NCI-H2171 treated with DMSO at 0.1 percent for 48 hours (cell line): Measurements from ENCODE around the gene CLEC16A.

Source experiments
- DNase-seq: peaks from one replicate; lab custom pipeline; 2025; lab: John Stamatoyannopoulos, UW

Gene CLEC16A

DNA sequence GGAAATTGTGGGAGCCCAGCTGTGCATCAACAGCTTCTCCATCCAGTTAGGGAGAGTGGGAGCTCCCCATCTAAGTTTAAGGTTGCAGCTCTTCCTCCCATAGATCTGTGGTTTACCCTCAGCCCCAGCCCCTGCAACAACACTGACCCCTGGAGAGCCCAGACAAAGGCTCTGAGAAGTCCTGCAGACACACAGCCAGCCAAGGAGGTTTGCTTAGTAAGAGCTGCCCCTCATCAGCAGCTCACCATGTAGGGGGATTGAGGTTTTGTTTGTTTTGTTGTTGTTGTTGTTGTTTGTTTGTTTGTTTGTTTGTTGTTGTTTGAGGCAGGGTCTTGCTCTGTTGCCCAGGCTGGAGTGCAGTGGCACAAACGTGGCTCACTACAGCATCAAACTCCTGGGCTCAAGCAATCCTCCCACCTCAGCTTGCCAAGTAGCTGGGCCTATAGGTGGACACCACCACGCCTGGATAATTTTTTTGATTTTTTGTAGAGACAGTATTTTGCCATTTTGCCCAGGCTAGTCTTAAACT is 138.6 kb downstream of the CLEC16A start:
- no peak for DNase-seq

DNA sequence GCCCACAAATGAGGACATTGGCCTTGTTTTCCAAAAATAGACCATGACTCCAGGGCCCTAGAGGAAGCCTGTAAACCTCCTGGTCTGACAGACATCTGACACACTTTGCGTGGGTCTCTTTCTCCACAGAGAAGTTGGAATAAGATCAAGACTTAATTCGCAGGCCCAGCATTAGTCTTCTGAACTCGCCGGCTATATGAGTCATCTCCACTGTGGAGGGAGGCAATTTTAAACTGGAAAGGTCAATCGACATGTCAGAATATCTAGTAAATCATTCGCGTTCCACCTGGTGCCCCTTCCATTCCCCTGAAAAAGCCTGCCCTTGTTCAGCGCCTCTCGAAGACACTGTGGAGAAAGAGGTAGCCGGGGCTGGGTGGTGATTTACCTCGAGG is 140.1 kb downstream of the CLEC16A start:
- no peak for DNase-seq

DNA sequence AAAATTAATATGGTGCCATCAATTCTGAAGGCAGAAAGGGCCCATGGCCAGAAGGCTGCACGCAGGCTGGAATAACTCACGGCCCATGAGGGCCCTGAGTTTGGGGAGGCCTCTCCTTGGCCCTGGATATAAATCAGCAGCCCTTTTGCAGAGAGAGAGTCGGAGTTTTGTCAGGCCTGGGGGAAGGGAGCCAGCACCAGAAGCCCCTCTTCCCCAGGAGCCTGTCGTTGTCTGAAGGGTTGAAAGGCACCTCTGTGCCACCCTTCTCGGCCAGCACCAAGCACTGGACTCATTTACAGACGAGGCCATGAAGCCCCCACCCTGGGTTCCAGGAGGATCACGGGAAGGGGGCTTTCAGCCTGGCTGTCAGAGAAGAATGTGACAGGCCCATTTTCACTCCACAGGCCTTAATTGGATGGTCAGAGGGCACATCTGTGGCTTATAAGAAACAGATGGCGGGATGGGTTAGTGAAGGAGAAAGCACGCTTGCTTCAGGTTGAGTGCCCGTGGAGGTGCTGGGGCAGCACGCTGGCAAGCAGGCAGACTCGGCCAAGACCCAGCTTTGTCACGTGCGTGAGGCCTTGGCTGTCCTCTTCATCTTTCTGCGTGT is 140.6 kb downstream of the CLEC16A start:
- peak; percentile 44 for DNase-seq

DNA sequence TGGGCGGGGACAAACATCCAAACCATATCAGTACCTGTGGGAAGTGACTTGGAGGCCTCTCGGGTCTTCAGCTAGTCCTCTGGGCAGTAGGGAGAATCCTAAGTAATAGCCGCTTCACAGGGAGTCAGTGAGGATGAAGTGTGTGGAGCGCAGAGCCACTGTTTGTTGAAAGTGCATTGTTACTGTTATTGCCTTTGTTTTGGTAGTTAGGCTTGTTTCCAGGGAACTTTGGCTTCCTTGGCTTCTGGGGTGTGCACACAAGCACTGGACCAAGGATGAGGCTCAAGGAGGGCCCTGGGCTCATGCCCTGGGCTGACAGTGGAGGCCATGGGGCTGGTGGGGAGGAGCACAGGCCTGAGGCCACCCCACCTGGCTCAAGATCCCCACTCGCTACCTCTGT is 141.6 kb downstream of the CLEC16A start:
- no peak for DNase-seq

DNA sequence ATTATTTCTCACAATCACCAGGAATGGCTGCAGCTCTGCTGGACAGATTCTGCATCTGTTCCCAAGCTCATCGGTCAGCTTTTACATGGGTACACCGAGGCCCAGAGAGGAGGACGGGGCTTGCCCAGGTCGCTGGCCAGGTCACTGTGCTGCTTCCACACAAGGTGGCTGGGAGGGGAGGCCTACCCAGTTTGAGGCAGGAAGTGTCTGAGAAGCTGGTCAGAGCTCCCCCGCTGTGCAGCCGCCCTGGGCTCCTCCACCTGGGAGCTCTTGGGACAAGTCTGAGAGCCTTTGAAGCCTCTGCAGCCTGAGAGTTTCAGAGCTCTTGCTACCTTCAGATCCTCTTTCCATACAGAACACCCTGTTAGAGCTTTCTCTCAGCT is 143.3 kb downstream of the CLEC16A start:
- no peak for DNase-seq

DNA sequence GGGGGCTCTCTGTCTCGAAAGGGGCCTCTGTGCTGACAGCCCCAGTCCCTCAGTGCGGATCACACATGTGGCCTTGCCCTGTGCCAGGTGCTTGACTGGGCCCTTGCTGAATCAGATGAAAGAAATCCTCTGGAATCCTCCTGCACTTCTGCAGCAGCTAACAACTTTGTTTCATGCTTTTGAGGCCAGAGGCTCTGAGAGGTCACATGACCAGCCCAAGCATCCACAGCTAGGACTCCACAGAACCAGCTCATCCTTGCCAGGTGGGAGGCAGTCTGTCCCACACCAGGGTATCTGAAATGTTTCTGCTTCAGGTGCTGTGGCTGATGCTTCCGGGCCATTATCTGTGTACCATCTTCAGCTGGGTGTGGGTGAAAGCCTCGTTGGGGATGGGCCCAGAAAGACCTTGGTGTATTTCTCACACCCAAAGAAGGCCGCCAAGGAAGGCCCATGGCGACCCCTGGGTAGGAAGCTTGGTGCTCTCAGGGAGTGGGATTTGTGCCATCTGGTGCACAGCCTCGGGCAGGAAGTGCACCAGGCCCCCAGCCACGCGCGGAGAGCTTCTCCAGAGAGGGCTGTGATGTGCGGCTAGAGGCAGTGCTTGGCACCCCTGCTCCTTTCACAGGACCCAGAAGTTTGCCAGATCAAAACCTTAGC is 143.8 kb downstream of the CLEC16A start:
- peak; percentile 26 for DNase-seq

DNA sequence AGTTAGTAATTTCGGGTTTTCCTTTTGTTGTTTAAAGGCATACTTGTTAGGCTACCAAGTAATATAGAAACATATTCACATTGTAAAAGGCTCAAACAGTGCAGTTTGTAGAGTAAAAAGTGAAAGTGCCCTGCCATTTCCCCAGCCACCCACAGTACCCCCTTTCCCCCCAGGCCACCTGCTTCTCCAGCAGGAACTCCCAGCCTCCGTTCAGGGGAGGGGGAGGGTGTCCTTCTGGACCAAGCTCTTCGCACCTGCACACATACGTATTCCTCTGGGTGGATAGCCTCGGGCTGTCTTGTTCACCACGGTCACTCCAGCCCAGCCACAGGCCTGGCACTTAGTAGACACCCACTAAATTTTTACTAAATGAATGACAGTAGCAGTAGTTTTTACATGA is 144.5 kb downstream of the CLEC16A start:
- no peak for DNase-seq

DNA sequence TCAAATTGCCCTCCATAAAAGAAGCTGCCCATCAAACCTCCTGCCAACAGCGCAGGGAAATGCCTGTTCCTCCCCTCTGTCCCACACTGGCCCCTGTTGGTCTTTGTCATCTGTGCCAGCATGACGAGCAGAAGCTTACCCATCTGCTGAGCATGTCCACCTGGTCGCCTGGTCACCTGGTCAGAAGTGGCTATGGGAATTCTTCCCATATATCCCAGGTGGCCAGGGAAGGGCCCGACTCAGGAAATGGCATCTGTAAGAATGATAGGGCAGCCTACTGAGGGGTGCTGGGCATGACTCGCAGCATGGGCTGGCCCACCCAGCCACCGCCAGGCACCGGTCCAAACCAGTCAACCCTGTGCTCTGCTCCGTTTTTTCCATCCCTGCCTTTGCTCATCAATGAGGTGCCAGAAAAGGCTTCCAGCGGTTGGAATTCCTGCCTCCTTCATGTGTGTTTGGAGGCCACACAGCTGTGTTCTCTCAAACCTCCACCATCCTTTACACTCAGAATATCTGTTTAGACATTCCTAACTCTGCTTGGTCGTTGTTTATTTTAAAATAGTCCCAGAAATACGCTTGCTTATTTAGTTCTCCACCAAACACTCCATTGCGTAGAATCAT is 145.2 kb downstream of the CLEC16A start:
- DNase-seq, result no peak

DNA sequence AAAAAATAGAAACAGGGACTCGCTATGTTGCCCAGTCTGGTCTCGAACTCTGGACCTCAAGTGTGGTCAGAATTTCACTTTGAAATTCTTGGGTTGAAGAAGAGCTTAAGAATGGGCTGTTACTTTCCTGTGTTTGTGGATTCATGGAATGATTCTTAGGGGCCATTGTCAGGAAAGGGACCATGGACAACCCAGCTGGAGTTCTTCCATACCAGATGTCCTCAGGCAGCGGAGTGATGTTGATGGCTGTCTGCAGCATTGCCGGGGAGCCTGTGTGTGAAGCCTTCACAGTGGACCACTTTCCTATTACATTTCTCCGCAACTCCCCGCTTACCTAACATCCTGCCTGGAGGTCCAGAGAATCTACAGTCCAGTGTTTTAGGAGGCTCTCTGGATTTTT is 145.9 kb downstream of the CLEC16A start:
- DNase-seq, result no peak

DNA sequence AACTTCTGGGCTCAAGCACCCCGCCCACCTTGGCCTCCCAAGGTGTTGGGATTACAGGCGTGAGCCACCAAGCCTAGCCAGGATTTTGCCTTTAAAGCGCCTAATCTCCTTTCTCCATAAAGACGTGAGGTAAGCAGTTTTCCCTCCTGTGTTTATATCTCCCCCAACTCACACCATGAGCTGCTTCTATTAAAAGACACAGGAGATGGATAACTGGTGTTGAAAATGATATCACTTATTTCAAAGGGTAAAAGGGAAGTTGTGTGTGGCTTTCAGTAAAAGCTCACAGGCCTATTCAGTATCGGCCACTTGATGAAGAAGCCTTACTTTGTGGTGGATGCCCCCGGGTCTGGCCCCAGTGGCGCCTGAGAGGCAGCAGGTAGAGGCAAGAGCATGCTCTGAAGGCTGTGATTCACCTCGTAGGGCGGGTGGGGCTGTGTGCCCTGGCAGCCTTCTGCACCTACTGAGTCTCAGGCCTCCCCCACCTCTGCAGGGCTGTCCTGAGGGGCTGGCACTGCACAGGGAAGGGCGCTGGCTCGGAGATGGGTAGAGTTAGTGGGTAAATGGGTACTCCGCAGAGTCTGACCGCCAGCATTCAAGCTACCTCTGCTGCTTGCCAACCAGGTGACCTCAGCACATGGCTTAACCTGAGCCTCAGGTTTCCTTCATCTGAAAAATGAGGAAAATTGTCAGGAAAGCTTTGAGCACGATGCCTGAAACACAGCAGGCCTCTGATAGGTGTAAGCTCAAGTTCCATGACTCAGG is 146.8 kb downstream of the CLEC16A start:
- no peak for DNase-seq

DNA sequence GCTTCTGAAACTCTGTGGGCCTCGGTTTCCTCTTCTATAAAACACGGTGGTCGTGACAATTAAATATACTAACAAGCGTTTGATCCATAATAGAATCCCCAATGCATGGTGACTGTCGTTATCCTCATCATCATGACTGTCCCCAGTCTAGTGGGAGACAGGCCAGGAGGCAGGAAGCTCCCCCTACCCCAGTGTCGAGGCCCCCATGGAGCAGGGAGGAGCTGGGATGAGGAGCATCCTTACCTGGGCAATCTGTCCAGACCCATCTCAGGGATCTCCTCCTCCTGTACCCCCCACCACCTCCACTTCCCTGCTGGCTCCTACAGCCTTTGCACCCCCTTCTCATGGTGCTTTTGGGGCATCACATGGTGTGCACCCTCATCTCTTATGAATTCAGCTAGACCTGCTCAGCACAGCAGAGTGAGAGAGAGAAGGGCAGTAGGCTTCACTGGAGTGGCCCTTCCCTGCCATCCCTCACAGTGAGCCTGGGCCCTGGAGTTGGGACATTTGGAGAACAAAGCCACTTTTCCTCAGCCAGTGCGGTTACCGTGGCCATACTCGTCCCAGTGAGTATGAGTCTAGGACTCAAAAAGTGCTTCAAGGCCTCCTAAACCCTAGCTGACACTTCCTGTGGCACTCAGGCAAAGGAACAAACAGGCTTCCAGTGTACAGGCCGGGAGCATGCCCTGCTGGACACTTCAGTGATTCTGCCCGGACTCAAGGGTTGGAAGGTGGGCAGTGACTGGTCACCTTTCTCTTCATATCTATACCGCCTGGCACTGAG is 148.6 kb downstream of the CLEC16A start:
- no peak for DNase-seq

DNA sequence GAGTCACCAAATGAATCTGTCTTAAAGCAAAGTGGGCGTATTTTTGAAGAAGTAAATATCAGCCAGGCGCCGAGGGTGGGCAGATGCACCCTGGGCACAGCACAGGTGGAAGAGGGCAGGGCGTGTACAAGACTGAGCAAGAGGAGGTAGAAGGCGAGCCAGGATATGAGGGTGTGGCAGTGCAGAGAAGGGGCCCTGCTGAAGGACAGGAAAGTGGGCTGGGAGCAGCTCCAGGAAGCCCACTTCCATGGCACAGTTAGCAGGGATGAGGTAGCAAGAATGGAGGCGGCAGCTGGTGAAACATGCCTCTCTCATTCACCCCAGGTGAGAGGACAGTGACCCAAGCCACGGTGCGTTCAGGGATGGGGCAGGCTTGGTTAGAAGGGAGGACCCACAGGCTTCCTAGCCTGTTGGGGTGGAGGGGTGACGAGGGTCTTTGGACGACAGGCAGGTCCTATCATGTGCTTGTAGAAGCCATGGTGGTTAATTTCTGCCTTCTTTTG is 149.3 kb downstream of the CLEC16A start:
- no peak for DNase-seq

DNA sequence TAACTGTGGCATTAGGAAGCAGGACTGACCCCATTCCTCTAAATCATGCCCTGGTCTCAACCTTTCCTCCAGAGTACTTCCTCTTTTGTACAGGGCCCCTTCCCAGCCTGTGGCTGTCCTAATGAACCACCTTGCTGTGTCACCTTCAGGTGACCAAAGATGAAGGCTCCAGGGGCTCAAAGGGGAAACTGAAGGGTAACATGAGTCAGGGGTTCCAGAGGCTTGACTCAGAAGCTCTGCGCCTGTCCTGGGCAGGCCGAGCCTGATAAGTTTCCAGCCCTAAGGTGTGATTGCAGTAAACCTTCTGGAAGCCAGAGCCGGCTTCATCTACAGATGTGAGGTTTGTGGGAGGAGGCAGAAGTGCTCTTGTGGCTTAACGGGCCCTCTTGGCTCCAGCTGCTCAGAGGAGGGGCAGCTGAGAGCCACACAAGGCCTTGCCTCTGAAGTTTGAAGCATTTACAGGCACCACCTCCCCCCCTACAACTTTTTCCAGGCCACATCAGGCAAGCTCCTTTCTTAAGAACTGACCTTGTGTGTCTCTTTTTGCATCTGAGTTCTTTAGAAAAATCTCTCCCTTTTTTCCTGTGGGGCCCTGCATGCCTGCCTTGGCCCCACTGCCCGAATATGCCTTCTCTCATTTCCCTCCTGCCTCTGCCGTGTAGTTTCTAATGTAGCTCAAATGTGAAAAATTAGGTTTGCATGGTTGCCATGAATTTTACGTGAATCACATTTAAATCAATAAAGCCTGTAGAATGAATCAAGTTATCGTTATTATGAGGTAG is 149.9 kb downstream of the CLEC16A start:
- peak; percentile 23 for DNase-seq

DNA sequence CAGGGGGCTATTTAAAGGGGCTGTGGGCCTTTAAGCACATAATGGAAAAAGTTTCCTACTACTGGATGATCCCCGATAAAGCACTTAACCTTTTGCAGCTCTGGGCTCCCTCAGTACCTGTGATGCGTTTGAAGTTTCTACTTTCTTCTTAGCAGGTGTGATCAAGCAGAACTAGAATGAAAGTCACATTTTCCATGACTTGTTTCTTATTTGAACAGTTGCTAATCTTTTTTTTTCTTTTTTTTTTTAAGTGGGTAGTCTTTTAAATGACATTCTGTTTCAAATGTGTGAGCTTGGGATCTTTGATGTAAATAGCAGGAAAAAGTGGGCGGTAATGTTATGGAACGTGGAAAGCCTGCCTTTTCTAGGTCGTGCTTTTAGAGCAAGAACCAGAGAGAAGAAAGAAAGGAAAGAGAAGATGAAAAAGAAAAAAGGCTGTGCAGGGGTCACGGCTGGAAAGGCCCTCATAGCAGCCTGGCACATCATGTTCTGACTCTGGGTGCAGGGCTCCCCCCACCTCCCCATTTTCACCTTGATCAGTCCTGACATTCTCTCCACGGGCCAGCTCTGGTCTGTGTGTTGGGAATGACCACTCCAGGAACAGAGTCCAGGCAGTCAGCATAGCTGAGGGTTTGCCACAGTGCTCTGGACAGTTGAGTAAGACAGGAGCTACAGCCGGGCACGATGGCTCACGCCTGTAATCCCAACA is 150.6 kb downstream of the CLEC16A start:
- peak; percentile 25 for DNase-seq

DNA sequence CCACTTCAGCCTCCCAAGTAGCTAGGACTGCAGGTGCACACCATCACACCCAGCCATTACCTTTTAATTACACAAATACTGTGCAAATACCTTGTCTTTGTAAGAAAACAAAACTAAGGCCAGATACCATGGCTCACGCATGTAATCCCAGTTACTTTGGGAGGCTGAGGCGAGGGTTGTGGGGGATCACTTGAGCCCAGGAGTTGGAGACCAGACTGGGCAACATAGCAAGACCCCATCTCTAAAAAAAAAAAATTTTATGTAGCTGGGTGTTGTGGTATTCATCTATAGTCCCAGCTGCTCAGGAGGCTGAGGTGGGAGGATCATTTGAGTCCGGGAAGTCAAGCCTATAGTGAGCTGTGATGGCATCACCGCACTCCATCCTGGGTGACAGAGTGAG is 151.6 kb downstream of the CLEC16A start:
- DNase-seq, result no peak

DNA sequence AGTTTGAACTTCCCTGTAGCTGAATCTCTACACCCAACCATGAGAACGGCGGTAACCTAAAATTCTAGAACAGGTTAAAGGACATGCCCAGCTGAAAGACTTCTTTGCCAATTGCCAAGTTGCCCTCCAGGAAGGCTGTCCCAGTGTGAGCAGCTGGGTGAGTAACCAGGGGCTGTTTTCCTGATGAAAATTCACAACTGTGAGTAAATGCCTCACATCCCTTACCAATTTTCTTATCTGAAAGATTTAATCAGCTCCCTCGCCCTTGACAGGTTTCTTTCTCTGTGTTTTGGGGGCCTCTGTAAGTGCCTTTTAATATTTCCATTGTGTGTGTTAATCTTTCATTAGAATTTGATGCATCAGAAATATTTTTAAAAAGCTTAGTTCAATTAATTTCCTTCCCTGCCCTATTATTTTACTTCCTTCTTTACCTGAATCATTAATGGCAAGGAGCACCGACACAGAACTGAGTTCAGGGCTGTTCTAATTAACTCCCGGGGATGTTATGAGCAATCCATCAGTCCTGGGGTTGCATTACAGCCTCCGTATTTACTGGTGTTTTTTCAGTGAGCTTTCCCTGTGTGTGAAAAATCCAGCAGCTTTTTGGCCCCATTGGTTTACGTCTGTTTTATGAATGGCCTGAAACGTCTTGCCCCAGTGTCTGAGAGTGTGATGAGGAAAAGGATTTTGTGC is 152.9 kb downstream of the CLEC16A start:
- no peak for DNase-seq

DNA sequence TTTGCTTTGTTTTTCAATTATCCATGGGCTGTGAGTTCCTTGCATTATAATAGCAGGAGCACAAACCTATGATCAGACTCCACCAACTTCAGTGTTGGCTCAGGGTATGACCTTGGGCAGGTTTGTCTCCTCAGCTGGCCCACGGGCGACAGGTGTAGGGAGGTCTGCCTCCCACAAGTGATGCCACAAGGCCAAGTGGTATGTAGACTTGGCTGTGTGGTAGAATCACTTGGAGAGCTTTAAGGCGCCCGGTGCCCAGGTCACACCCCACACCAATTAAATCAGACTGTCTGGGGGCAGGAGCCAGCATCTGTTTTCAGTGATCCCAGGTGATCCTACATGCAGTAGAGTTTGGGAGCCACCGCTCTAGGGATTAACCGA is 153.4 kb downstream of the CLEC16A start:
- DNase-seq, result no peak

DNA sequence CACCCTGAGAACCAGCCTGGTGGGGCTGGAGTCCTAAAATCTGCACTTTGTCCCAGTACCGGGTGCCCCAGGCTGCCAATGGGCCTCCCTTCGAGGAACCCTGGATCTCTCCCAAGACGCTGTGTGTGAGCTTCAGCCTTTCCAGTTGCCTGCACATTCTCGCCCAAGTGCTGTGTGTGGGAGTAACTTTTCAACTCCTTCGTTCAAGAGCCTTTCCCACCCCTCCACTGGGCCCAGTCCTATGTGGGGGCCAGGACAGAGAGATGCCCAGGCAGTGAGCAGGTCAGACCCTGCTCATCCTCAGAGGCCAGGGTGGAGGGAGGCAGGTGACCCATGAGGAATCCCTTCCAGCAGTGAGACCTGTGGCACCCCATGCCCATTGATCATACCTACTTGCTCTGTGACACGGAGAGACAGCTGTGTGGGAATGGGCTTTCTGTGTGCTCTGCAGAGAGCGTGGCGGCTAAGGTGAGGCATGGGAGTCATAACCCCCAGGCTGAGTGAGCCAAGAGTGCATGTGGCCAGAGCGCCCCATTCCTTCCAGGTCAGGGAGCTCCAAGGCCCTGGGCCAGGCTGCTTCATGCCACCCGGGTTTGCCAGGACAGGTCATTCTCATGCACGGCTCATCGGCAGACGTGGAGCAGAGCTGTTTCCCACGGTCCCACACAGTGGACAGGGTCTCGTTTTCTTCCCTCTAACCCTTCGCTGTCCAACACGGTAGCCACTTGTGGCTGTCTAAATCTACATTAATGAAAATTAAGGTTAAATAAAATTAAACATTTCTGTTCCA is 154.4 kb downstream of the CLEC16A start:
- DNase-seq, result no peak

DNA sequence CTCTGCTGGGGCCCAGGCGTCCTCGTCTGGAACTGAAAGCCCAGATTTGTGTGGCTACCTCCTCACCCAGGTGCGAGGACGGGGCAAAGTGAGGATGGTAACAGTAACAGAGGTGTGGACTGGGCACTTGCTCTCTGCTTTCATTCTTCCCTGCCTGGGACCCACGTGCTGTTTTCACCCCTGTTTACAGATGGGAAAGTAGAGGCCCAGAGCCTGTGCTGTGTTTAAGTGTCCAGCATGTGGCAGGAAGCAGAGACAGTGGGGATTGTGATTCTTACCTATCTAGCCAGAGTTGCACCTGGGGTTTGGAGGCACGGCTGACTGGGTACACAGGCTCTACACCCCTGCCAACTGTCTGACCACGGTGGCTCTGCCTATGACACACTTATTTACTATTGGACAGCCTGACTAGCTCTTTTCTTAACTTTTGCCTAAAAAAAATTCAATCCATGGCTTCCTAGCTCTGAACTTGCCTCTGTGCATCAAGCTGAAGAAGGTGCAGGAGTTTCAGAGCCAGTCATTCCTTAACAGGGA is 155.4 kb downstream of the CLEC16A start:
- no peak for DNase-seq
